ENCODE data around the gene TTYH3. TPM values are rescaled to one million over a fixed set of nuclear protein-coding genes. Genes with fewer than 3 reads are reported as not detected.

TTYH3 gene
- total and polyA plus RNA-seq, 7 experiments from 2014 or later, result 0.53 to 115 (median 18.1) TPM

DNA sequence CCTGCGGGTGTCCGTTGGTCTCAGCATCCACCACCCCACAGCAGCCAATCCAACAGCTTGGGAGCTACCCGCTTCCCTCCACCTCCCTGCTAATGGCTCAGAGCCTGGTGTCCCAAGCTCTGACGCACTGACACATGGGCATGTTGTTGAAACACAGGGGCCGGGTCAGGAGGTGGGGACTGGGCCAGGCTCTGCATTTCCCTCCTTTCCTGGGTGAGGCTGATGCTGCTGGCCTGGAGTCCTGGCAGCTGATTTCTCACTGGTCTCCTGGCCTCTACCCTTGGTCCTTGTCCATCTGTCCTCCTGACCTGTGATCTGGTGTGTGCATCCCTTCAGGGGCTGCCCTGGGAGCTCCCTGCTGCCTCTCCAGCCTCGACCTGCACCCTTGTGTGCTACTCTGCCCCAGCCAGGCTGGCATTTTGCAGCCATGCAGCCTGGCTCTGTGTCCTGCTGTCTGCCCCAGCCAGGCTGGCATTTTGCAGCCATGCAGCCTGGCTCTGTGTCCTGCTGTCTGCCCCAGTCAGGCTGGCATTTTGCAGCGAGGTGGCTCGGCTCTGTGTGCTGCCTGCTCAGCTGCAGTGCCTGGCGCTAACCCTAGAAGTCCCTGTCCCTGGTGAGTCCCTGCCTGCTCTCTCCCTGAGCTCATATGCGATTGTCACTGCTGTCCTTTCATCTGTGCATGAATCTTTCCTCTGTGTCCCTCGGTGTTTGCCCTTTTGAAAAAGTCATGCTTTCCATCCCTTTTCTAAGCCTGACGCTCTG lies 70.2 kb downstream of the TTYH3 start:
- intact Hi-C loops (cut with micrococcal nuclease), result no loop called here
- ChIA-PET CTCF (interaction anchor here (1.3 kb wide), 1 partner anchor 8 kb away, joined by 3 read pairs; no protein-coding TSS in a partner anchor), POLR2A (no interaction called here)
- ATAC-seq, result no peak
- H3K27me3 Mint-ChIP-seq, result peaks cover 0 to 21% (median 0%) of the 10 kb centered on the region in 5 donors
- peak overlapping the region in 2 of 10 donors; percentile 25 to 33 for H3K4me3 Mint-ChIP-seq
- no peak for DNase-seq
- H3K4me1 Mint-ChIP-seq, result peaks cover 16 to 33% (median 24%) of the 10 kb centered on the region in 7 donors
- H3K36me3 ChIP-seq (ENCODE audit: control insufficient read depth in 2 of 3, insufficient read depth in 3 of 3, low read length in 3 of 3), result no peaks in the 10 kb centered on the region
- H3K27ac ChIP-seq (ENCODE audit: low read depth, low read length), result no peak overlapping the region
- H3K9me3 Mint-ChIP-seq, result peaks cover 0 to 5% (median 0%) of the 10 kb centered on the region in 11 donors
- no peaks in the 10 kb centered on the region for H3K9me3 ChIP-seq (ENCODE audit: control insufficient read depth in 2 of 3, low read length in 3 of 3)
- no peaks in the 10 kb centered on the region for H3K27me3 ChIP-seq (ENCODE audit: control insufficient read depth in 2 of 2, insufficient read depth in 2 of 2, low read length in 2 of 2)
- no peak overlapping the region for H3K27ac Mint-ChIP-seq
- peaks cover 15 to 16% of the 10 kb centered on the region in 2 donors for H3K4me1 ChIP-seq (ENCODE audit: control insufficient read depth in 2 of 2, insufficient read depth in 2 of 2, low read length in 2 of 2)
- H3K36me3 Mint-ChIP-seq, result no peaks in the 10 kb centered on the region
- no peak overlapping the region for H3K4me3 ChIP-seq (ENCODE audit: low read length)

DNA sequence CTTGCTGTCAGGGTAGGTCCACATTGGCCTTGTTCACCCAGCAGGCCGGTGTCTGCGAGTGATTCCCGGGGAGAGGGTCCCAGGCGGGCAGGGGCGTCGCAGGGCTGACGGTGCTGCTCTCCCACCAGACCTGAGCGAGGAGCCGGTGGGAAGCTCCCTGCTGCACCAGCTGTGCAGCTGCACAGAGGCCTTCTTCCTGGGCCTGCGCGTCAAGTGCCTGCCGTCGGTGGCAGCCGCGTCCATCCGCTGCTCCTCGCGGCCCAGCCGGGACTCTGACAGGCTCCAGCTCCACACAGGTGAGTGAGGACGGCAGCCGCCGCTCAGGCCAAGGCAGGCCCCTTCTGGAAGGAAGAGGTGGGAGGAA lies 70.8 kb downstream of the TTYH3 start:
- no peak overlapping the region for H3K27ac ChIP-seq (ENCODE audit: low read depth, low read length)
- POLR2A ChIA-PET, result no interaction called here

DNA sequence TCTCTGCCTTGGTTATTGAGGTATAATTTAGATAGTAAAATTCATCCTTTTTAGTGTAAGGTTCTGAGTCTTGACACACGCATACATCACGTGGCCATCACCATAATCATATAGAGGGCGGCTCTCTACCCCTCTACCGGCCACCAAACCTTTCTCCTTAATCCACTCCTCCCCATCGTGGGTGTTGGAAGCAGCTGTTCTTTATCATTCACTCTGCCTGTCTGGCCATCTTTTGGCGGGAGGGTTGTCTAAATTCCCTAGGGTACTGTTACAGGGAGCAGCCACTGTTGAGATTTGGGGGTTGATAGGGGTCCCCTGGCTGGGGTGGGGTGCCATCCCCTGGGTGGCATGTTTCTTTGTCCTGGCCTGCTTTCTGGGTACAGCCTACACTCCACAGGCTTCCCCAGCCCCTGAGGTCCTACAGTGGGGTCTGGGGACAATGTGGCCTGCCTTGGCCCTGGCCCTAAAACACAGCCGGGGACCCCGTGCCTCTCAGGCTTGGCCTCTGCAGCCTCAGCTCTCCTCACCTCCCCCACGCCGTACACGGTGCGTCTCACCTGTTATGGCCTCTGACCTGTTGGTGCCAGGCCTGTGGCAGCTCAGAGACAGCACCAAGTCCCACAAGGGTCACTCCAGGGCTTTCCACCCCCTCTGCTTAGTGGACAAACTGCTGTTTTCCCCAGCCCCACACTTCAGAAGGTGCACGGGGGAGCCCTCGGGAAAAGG lies 73.7 kb downstream of the TTYH3 start:
- peaks cover 11 to 19% of the 10 kb centered on the region in 2 donors for H3K4me1 ChIP-seq (ENCODE audit: control insufficient read depth in 2 of 2, insufficient read depth in 2 of 2, low read length in 2 of 2)
- no peak overlapping the region for H3K4me3 ChIP-seq (ENCODE audit: low read length)
- no peaks in the 10 kb centered on the region for H3K36me3 ChIP-seq (ENCODE audit: control insufficient read depth in 2 of 3, insufficient read depth in 3 of 3, low read length in 3 of 3)
- peaks cover 0 to 18% (median 0%) of the 10 kb centered on the region in 5 donors for H3K27me3 Mint-ChIP-seq
- no peaks in the 10 kb centered on the region for H3K36me3 Mint-ChIP-seq
- intact Hi-C loops (cut with micrococcal nuclease), result loop anchor here in 1 of 2 donors (5.0 kb wide), 1 partner anchor 73 kb away; the partner anchor contains the start of gene TTYH3
- peaks cover 0 to 5% (median 0%) of the 10 kb centered on the region in 11 donors for H3K9me3 Mint-ChIP-seq
- ATAC-seq, result no peak
- ChIA-PET CTCF (interaction anchor here (1.1 kb wide), 1 partner anchor 10 kb away, joined by 5 read pairs; no protein-coding TSS in a partner anchor), POLR2A (no interaction called here)
- DNase-seq, result no peak
- no peak overlapping the region for H3K27ac ChIP-seq (ENCODE audit: low read depth, low read length)
- no peaks in the 10 kb centered on the region for H3K9me3 ChIP-seq (ENCODE audit: control insufficient read depth in 2 of 3, low read length in 3 of 3)
- no peak overlapping the region for H3K27ac Mint-ChIP-seq
- peaks cover 7 to 19% (median 12%) of the 10 kb centered on the region in 7 donors for H3K4me1 Mint-ChIP-seq
- no peak overlapping the region for H3K4me3 Mint-ChIP-seq
- no peaks in the 10 kb centered on the region for H3K27me3 ChIP-seq (ENCODE audit: control insufficient read depth in 2 of 2, insufficient read depth in 2 of 2, low read length in 2 of 2)

More for the DNA sequence above, 70.8 kb downstream of the TTYH3 start:
- Mint-ChIP-seq H3K36me3 (no peaks in the 10 kb centered on the region), H3K9me3 (peaks cover 0 to 5% (median 0%) of the 10 kb centered on the region in 11 donors), H3K4me1 (peaks cover 16 to 31% (median 24%) of the 10 kb centered on the region in 7 donors), H3K27me3 (peaks cover 0 to 21% (median 0%) of the 10 kb centered on the region in 5 donors), H3K4me3 (peak overlapping the region in 1 of 10 donors; percentile 33), H3K27ac (no peak overlapping the region)
- CTCF ChIA-PET, result interaction anchor here (1.3 kb wide), 1 partner anchor 8 kb away, joined by 3 read pairs; no protein-coding TSS in a partner anchor
- ATAC-seq (no peak), DNase-seq (no peak)
- peaks cover 15 to 16% of the 10 kb centered on the region in 2 donors for H3K4me1 ChIP-seq (ENCODE audit: control insufficient read depth in 2 of 2, insufficient read depth in 2 of 2, low read length in 2 of 2)
- no peaks in the 10 kb centered on the region for H3K9me3 ChIP-seq (ENCODE audit: control insufficient read depth in 2 of 3, low read length in 3 of 3)
- H3K36me3 ChIP-seq (ENCODE audit: control insufficient read depth in 2 of 3, insufficient read depth in 3 of 3, low read length in 3 of 3), result no peaks in the 10 kb centered on the region
- no peaks in the 10 kb centered on the region for H3K27me3 ChIP-seq (ENCODE audit: control insufficient read depth in 2 of 2, insufficient read depth in 2 of 2, low read length in 2 of 2)
- intact Hi-C loops (cut with micrococcal nuclease), result no loop called here
- no peak overlapping the region for H3K4me3 ChIP-seq (ENCODE audit: low read length)

DNA sequence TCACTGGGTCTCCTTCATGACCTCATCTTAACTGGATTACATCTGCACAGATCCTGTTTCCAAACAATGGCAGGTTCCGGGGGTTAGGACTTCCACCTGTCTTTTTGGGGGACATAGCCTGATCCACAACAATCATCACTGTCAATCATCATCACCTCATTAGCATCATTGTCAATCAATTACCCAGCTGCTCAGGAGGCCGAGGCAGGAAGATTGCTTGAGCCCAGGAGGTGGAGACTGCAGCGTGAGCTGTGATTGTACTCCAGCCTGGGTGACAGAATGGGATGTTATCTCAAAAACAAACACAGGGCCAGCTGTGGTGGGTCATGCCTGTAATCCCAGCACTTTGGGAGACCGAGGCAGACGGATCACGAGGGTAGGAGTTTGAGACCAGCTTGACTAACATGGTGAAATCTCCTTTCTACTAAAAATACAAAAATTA lies 74.9 kb downstream of the TTYH3 start:
- CTCF ChIA-PET, result interaction anchor here (0.8 to 1.1 kb wide), 2 partner anchors 9 to 36 kb away, joined by 4 to 5 read pairs; no protein-coding TSS in a partner anchor
- Mint-ChIP-seq H3K4me3 (no peak overlapping the region), H3K36me3 (no peaks in the 10 kb centered on the region), H3K4me1 (peaks cover 13 to 27% (median 19%) of the 10 kb centered on the region in 7 donors), H3K9me3 (peaks cover 0 to 5% (median 0%) of the 10 kb centered on the region in 11 donors), H3K27me3 (peaks cover 0 to 22% (median 3%) of the 10 kb centered on the region in 5 donors), H3K27ac (no peak overlapping the region)
- POLR2A ChIA-PET, result no interaction called here
- Histone ChIP-seq H3K9me3 (ENCODE audit: control insufficient read depth in 2 of 3, low read length in 3 of 3) (no peaks in the 10 kb centered on the region), H3K27me3 (ENCODE audit: control insufficient read depth in 2 of 2, insufficient read depth in 2 of 2, low read length in 2 of 2) (no peaks in the 10 kb centered on the region), H3K4me1 (ENCODE audit: control insufficient read depth in 2 of 2, insufficient read depth in 2 of 2, low read length in 2 of 2) (peaks cover 21 to 29% of the 10 kb centered on the region in 2 donors), H3K27ac (ENCODE audit: low read depth, low read length) (no peak overlapping the region), H3K4me3 (ENCODE audit: low read length) (no peak overlapping the region), H3K36me3 (ENCODE audit: control insufficient read depth in 2 of 3, insufficient read depth in 3 of 3, low read length in 3 of 3) (no peaks in the 10 kb centered on the region)
- DNase-seq (no peak), ATAC-seq (no peak)
- intact Hi-C loops (cut with micrococcal nuclease), result loop anchor here in 1 of 2 donors (5.0 kb wide), 1 partner anchor 74 kb away; the partner anchor contains the start of gene TTYH3

DNA sequence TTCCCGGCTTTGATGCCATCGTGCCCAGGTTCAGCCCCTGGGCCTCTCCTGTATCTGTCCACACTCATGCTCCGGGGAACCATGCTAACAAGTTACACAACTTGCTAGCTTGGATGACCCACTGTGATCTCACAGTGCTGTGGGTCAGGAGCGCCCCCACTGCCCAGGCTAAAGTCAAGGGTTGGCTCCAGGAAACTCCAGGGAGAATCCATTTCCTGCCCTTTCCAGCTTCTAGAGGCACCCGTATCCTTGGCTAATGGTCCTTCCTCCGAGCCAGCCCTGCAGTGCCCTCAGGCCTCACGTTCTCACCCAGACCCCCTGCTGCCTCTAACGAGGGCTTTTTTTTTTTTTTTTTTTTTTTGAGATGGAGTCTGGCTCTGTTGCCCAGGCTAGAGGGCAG lies 75.7 kb downstream of the TTYH3 start:
- Histone ChIP-seq H3K4me3 (ENCODE audit: low read length) (no peak overlapping the region), H3K36me3 (ENCODE audit: control insufficient read depth in 2 of 3, insufficient read depth in 3 of 3, low read length in 3 of 3) (no peaks in the 10 kb centered on the region), H3K27me3 (ENCODE audit: control insufficient read depth in 2 of 2, insufficient read depth in 2 of 2, low read length in 2 of 2) (no peaks in the 10 kb centered on the region), H3K27ac (ENCODE audit: low read depth, low read length) (no peak overlapping the region), H3K9me3 (ENCODE audit: control insufficient read depth in 2 of 3, low read length in 3 of 3) (no peaks in the 10 kb centered on the region), H3K4me1 (ENCODE audit: control insufficient read depth in 2 of 2, insufficient read depth in 2 of 2, low read length in 2 of 2) (peaks cover 21 to 33% of the 10 kb centered on the region in 2 donors)
- H3K27ac Mint-ChIP-seq, result peak overlapping the region in 1 of 9 donors; percentile 29
- DNase-seq (no peak), ATAC-seq (no peak)
- peaks cover 0 to 5% (median 0%) of the 10 kb centered on the region in 11 donors for H3K9me3 Mint-ChIP-seq
- H3K27me3 Mint-ChIP-seq, result peaks cover 0 to 18% (median 3%) of the 10 kb centered on the region in 5 donors
- intact Hi-C loops (cut with micrococcal nuclease), result loop anchor here in 1 of 2 donors (5.0 kb wide), 1 partner anchor 75 kb away; the partner anchor contains the start of gene TTYH3
- H3K4me3 Mint-ChIP-seq, result no peak overlapping the region
- ChIA-PET POLR2A (no interaction called here), CTCF (interaction anchor here (0.6 to 0.8 kb wide), 2 partner anchors 36 to 39 kb away, joined by 4 to 5 read pairs; no protein-coding TSS in a partner anchor)
- H3K36me3 Mint-ChIP-seq, result no peaks in the 10 kb centered on the region
- H3K4me1 Mint-ChIP-seq, result peaks cover 9 to 24% (median 19%) of the 10 kb centered on the region in 7 donors

DNA sequence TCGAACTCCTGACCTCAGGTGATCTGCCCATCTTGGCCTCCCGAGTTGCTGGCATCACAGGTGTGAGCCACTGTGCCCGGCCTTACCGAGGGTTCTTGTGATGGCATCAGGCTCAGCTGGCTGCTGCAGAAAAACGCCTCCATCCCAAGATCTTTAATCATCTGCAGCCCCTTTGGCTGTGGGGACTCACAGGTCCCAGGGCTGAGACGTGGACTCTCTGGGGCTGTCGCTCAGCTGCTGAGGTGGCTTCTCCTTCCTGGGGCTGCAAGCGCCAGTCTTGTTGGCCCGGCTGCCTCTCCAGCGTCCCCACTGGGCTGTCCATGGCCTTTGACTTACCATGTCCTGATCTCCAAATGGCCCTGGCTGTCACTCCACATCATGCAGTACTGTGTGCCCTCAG lies 76.3 kb downstream of the TTYH3 start:
- DNase-seq, result no peak
- Mint-ChIP-seq H3K4me3 (no peak overlapping the region), H3K9me3 (peaks cover 0 to 5% (median 0%) of the 10 kb centered on the region in 11 donors), H3K27me3 (peaks cover 0 to 18% (median 3%) of the 10 kb centered on the region in 5 donors), H3K36me3 (no peaks in the 10 kb centered on the region), H3K4me1 (peaks cover 9 to 24% (median 19%) of the 10 kb centered on the region in 7 donors), H3K27ac (no peak overlapping the region)
- ChIA-PET POLR2A (no interaction called here), CTCF (interaction anchor here (2.8 to 6.0 kb wide), 2 partner anchors 36 to 257 kb away, joined by 10 to 45 read pairs; no protein-coding TSS in a partner anchor)
- Histone ChIP-seq H3K27me3 (ENCODE audit: control insufficient read depth in 2 of 2, insufficient read depth in 2 of 2, low read length in 2 of 2) (no peaks in the 10 kb centered on the region), H3K27ac (ENCODE audit: low read depth, low read length) (no peak overlapping the region), H3K4me1 (ENCODE audit: control insufficient read depth in 2 of 2, insufficient read depth in 2 of 2, low read length in 2 of 2) (peaks cover 21 to 33% of the 10 kb centered on the region in 2 donors), H3K9me3 (ENCODE audit: control insufficient read depth in 2 of 3, low read length in 3 of 3) (no peaks in the 10 kb centered on the region), H3K36me3 (ENCODE audit: control insufficient read depth in 2 of 3, insufficient read depth in 3 of 3, low read length in 3 of 3) (no peaks in the 10 kb centered on the region), H3K4me3 (ENCODE audit: low read length) (no peak overlapping the region)
- intact Hi-C loops (cut with micrococcal nuclease), result loop anchor here in 1 of 2 donors (5.0 kb wide), 1 partner anchor 76 kb away; the partner anchor contains the start of gene TTYH3
- ATAC-seq, result no peak

Data from naive thymus-derived CD4-positive, alpha-beta T cell (primary cell).